ENCODE results near the gene NUP62.

DNA sequence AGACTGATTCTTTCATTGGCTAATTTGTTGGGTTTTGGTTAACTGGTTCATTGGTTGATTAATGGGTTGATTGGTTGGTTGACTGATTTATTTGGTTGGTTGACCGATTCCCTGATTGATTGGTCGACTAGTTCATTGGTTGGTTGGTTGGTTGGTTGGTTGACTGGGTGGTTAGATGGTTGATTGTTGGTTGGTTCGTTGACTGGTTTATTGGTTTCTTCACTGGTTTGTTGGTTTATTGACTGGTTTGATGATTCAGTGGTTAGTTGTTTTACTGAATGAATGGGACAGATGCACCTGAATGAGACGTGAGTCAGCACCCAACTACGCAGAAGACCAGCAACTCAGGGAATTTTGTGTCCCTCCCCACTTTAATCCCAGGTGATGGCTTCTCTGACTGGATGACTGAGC lies 2.7 kb upstream of the NUP62 start:
- TF ChIP-seq CTCF (IDR thresholded peaks at IDR 0.05) = no peak
- no peak for TF ChIP-seq POLR2A (IDR thresholded peaks at IDR 0.05)
